GM23248 (cell line): Measurements from ENCODE around the gene SFRP2. TPM values are rescaled to one million over a fixed set of nuclear protein-coding genes. Genes with fewer than 3 reads are reported as not detected.
A peak's percentile ranks its signal among the peaks of the same experiment; 100 is the strongest.

Experiments used
- DNase-seq: peaks from one replicate; pipeline ENCODE4 v3.0.0-alpha.2; 2015
- H2AFZ ChIP-seq: fragments of 200-600 bp; sonication (generic); 2 replicates; pipeline ENCODE4 v1.6.1; 2016; ENCODE audit warnings: antibody characterized with exemption
- H3F3A ChIP-seq: fragments of 200-600 bp; sonication (generic); 2 replicates; pipeline ENCODE4 v1.6.1; 2016; ENCODE audit warnings: mild to moderate bottlenecking, antibody characterized with exemption, mixed run types; ENCODE audit not compliant: insufficient read depth
- H3K27ac ChIP-seq: fragments of 200-600 bp; sonication (generic); 2 replicates; pipeline ENCODE4 v1.5.1; 2016; ENCODE audit warnings: mild to moderate bottlenecking
- H3K27me3 ChIP-seq: fragments of 200-600 bp; sonication (generic); replicated peaks from 2 replicates; pipeline ENCODE4 v1.6.1; 2016; ENCODE audit warnings: mild to moderate bottlenecking; ENCODE audit not compliant: insufficient read depth
- H3K36me3 ChIP-seq: fragments of 200-600 bp; sonication (generic); 2 replicates; pipeline ENCODE4 v1.6.1; 2016; ENCODE audit warnings: low read depth, mild to moderate bottlenecking
- H3K4me1 ChIP-seq: fragments of 200-600 bp; sonication (generic); 2 replicates; pipeline ENCODE4 v1.6.1; 2016; ENCODE audit warnings: mild to moderate bottlenecking; ENCODE audit not compliant: insufficient read depth
- H3K4me2 ChIP-seq: fragments of 200-600 bp; sonication (generic); one replicate; pipeline ENCODE4 v1.6.1; 2016; ENCODE audit warnings: mild to moderate bottlenecking; ENCODE audit not compliant: unreplicated experiment
- H3K4me3 ChIP-seq: fragments of 200-600 bp; sonication (generic); 2 replicates; pipeline ENCODE4 v1.5.1; 2016; ENCODE audit warnings: mild to moderate bottlenecking
- H3K79me2 ChIP-seq: fragments of 200-600 bp; sonication (generic); 2 replicates; pipeline ENCODE4 v1.6.1; 2016; ENCODE audit warnings: mild to moderate bottlenecking; ENCODE audit not compliant: insufficient read depth
- H3K9ac ChIP-seq: fragments of 200-600 bp; sonication (generic); 2 replicates; pipeline ENCODE4 v1.6.1; 2016; ENCODE audit warnings: mild to moderate bottlenecking
- H3K9me2 ChIP-seq: fragments of 200-600 bp; sonication (generic); 2 replicates; pipeline ENCODE4 v1.6.1; 2016; ENCODE audit warnings: mixed run types, mild to moderate bottlenecking, moderate library complexity; ENCODE audit not compliant: insufficient read depth
- H3K9me3 ChIP-seq: fragments of 200-600 bp; sonication (generic); one replicate; pipeline ENCODE4 v1.6.1; 2017; ENCODE audit warnings: low read depth
- H4K20me1 ChIP-seq: fragments of 200-600 bp; sonication (generic); 2 replicates; pipeline ENCODE4 v1.6.0; 2016; ENCODE audit not compliant: insufficient read depth
- EZH2 ChIP-seq: fragments of 200-600 bp; sonication (generic); IDR thresholded peaks from 2 replicates; pipeline ENCODE4 v1.6.1; 2018; ENCODE audit warnings: antibody characterized with exemption, mild to moderate bottlenecking; ENCODE audit not compliant: insufficient read depth, poor library complexity, severe bottlenecking
- EZH2phosphoT487 ChIP-seq: fragments of 200-600 bp; sonication (generic); IDR thresholded peaks from 2 replicates; pipeline ENCODE4 v1.6.1; 2018; ENCODE audit warnings: antibody characterized with exemption, moderate library complexity, mild to moderate bottlenecking, low read depth; ENCODE audit not compliant: insufficient read depth
- WGBS, 2 experiments: methylation state at CpG; one replicate each; pipeline ENCODE4 v1.1.6; 2015 to 2017; ENCODE audit warnings: low lambda C conversion rate in 2 of 2, low coverage in 1 of 2; ENCODE audit errors: missing lambda C conversion rate in 2 of 2; 5-methylcytosine and 5-hydroxymethylcytosine counted together
- in situ Hi-C: fragments of 300-500 bp; cut with MboI; formaldehyde crosslinking; loops from 2 replicates; pipeline ENCODE4 v1.15.0; 2020
- polyA plus RNA-seq: library from polyadenylated mRNA; unstranded; fragments of >200 nt; fragmentation: Nextera tagmentation; extraction: Ambion mirVana; gene quantifications from 2 replicates; pipeline ENCODE4 v1.2.1, GENCODE V29; 2016
- total RNA-seq: library from RNA; depleted of rRNA; stranded (reverse); fragments of >200 nt; shearing (Covaris generic); gene quantifications from 2 replicates; pipeline ENCODE4 v1.2.3, GENCODE V29; 2014; rRNA removed

Gene SFRP2
- total and polyA plus RNA-seq, 2 experiments from 2014 or later = 0.65 to 2.4 TPM

DNA sequence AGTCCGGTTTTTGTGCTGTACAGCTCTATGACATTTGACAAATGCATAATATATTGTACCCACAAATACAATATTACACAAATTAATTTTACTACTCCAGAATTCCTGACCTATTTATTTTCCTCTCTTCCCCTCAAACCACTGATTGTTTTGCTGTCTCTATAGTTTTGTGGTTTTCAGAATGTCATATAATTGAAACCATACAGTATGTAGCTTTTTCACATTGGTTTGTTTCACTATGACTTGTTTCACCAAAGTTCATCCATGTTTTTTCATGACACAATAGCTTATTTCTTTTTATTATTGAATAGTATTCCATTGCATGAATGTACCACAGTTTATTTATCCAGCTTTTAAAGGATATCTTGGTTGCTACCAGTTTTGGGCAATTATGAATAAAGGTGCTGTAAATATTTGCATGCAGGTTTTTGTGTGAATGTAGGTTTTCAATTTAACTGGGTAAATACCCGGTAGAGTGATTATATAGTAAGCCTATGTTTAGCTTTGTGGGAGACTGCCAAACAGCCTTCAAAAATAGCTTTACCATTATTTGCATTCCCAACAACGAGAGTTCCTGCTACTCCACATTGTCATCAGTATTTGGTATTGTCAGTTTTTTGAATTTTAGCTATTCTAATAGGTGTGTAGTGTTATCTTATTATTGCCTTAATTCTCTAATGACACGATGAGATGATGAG lies 55.0 kb downstream of the SFRP2 start:
- no peaks in the 10 kb centered on the region for H4K20me1 ChIP-seq
- H3K9me2 ChIP-seq = no peaks in the 10 kb centered on the region
- no peak overlapping the region for H3K27ac ChIP-seq
- WGBS, 2 experiments = 63 to 65% methylated on average over 4 of the region's 4 CpGs
- no peaks in the 10 kb centered on the region; the same call in 1 of the 2 replicates for H3K4me1 ChIP-seq
- no peak overlapping the region for H2AFZ ChIP-seq
- TF ChIP-seq EZH2phosphoT487 = no peak
- TF ChIP-seq EZH2 = no peak
- no peak for DNase-seq
- no peaks in the 10 kb centered on the region for H3K27me3 ChIP-seq
- no peak overlapping the region for H3K4me3 ChIP-seq
- no peaks in the 10 kb centered on the region for H3K36me3 ChIP-seq
- H3K9ac ChIP-seq = no peak overlapping the region
- H3K9me3 ChIP-seq = no peaks in the 10 kb centered on the region
- no peak overlapping the region for H3K4me2 ChIP-seq
- in situ Hi-C loops = no loop called here
- no peaks in the 10 kb centered on the region for H3F3A ChIP-seq
- H3K79me2 ChIP-seq = no peaks in the 10 kb centered on the region

DNA sequence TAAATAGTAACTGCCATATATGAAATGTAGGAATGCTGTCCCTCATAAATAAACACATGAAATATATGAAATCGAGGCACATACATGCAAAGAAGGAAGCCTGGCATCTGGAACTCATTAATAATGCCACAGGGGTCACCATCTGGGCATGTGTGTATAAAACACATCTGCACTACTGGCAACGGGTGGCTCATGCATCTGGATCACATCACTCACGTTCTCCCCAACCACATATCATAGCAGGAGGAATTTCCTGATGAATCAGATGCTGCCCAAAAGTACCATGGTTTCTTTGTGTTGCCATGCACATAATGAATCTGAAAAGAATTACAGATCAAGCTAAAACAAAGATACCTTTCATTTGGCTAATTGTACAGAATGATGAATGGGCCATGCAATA lies 57.6 kb downstream of the SFRP2 start:
- Histone ChIP-seq H3K79me2 (no peaks in the 10 kb centered on the region), H3K9me2 (no peaks in the 10 kb centered on the region), H3K27me3 (no peaks in the 10 kb centered on the region), H3K27ac (peak overlapping the region; percentile 26), H4K20me1 (no peaks in the 10 kb centered on the region), H3F3A (no peaks in the 10 kb centered on the region), H3K9ac (no peak overlapping the region), H3K4me3 (no peak overlapping the region), H3K36me3 (no peaks in the 10 kb centered on the region), H3K9me3 (no peaks in the 10 kb centered on the region), H3K4me2 (no peak overlapping the region), H2AFZ (no peak overlapping the region), H3K4me1 (no peaks in the 10 kb centered on the region; the same call in 1 of the 2 replicates)
- DNase-seq = peak; percentile 83
- in situ Hi-C loops = no loop called here
- WGBS, 2 experiments = 1 to 6% methylated on average over 3 of the region's 3 CpGs
- no peak for TF ChIP-seq EZH2
- no peak for TF ChIP-seq EZH2phosphoT487

Other genes starting within 250 kb of the SFRP2 start
- gene TLR2, start 104.8 kb downstream of the SFRP2 start, total RNA-seq = not detected in 2 replicates
- not detected in 2 replicates for gene TLR2, start 104.8 kb downstream of the SFRP2 start, polyA plus RNA-seq
- not detected in 2 replicates for gene RNF175, start 29.1 kb downstream of the SFRP2 start, total RNA-seq
- gene RNF175, start 29.1 kb downstream of the SFRP2 start, polyA plus RNA-seq = not detected in 2 replicates